ENCODE results near the gene BCL11B. TPM values are rescaled to one million over a fixed set of nuclear protein-coding genes. Genes with fewer than 3 reads are reported as not detected.

BCL11B gene
- total and polyA plus RNA-seq, 2 experiments from 2014 or later, result 0.04 to 2.8 TPM

- Histone ChIP-seq H3K4me1 (ENCODE audit: low read depth) (peaks cover 13% of the 10 kb centered on the region), H3K27ac (no peak overlapping the region), H3K4me3 (no peak overlapping the region), H3K36me3 (no peaks in the 10 kb centered on the region), H3K9me3 (ENCODE audit: low read depth) (no peaks in the 10 kb centered on the region), H3K27me3 (no peaks in the 10 kb centered on the region)
- DNase-seq (ENCODE audit: low read depth in 1 of 2, low spot score in 1 of 2), result no peak
- TF ChIP-seq CTCF (IDR thresholded peaks at IDR 0.05; ENCODE audit: low read depth, low read length), result no peak
Observed at GRCh38 chr14:99145307-99145706, 126.7 kb downstream of the BCL11B start.

GRCh38 chr14:99143793-99144192 is 128.2 kb downstream of the BCL11B start:
- Histone ChIP-seq H3K27ac (no peak overlapping the region), H3K4me3 (no peak overlapping the region), H3K36me3 (no peaks in the 10 kb centered on the region), H3K9me3 (ENCODE audit: low read depth) (no peaks in the 10 kb centered on the region), H3K27me3 (no peaks in the 10 kb centered on the region), H3K4me1 (ENCODE audit: low read depth) (peaks cover 13% of the 10 kb centered on the region)
- TF ChIP-seq CTCF (IDR thresholded peaks at IDR 0.05; ENCODE audit: low read depth, low read length), result no peak
- no peak for DNase-seq (ENCODE audit: low read depth in 1 of 2, low spot score in 1 of 2)

DNA sequence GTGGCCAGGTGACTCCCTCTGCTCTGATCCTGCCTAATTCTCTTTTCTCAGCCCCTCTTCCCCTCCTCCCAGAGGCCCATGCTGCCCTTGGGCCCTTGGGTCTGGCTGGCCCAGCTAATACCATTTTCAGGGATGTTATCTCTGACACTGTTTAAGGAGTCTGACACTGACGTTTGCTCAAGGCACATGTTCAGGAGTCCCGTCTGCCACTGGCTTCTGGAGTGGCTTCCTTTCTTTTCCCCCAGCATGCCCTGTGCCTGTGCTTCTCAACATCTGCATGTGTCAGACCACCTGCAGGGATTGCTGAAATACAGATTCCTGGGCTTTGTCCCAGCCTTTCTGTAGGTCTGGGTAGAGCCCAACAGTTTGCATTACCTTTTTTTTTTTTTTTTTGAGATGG is 128.9 kb downstream of the BCL11B start:
- H3K27ac ChIP-seq, result no peak overlapping the region
- H3K9me3 ChIP-seq (ENCODE audit: low read depth), result no peaks in the 10 kb centered on the region
- no peaks in the 10 kb centered on the region for H3K36me3 ChIP-seq
- no peak for TF ChIP-seq CTCF (IDR thresholded peaks at IDR 0.05; ENCODE audit: low read depth, low read length)
- H3K4me1 ChIP-seq (ENCODE audit: low read depth), result peaks cover 13% of the 10 kb centered on the region
- no peak for DNase-seq (ENCODE audit: low read depth in 1 of 2, low spot score in 1 of 2)
- no peaks in the 10 kb centered on the region for H3K27me3 ChIP-seq
- H3K4me3 ChIP-seq, result no peak overlapping the region

DNA sequence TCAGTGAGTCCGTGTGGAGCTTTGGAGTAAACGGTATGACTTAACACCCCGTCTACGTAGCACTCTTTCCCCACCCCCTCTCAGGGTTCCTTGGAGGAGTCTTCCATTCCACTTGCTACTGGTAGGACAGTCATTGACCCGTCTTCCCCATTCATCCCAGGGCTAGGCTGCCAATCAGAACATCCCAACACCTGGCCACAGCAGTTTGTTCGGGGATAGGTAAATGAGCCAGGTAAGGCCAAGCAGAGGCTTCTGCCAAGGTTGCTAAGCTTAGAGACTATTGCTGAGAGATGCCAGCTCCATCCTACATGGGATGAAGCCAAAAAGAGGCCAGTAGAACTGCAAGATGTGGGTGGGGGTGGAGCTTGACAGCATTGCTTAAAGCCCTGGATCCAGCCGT is 130.8 kb downstream of the BCL11B start:
- no peak overlapping the region for H3K27ac ChIP-seq
- DNase-seq (ENCODE audit: low read depth in 1 of 2, low spot score in 1 of 2), result no peak
- peaks cover 13% of the 10 kb centered on the region for H3K4me1 ChIP-seq (ENCODE audit: low read depth)
- H3K9me3 ChIP-seq (ENCODE audit: low read depth), result no peaks in the 10 kb centered on the region
- no peak overlapping the region for H3K4me3 ChIP-seq
- H3K27me3 ChIP-seq, result no peaks in the 10 kb centered on the region
- TF ChIP-seq CTCF (IDR thresholded peaks at IDR 0.05; ENCODE audit: low read depth, low read length), result no peak
- H3K36me3 ChIP-seq, result no peaks in the 10 kb centered on the region

DNA sequence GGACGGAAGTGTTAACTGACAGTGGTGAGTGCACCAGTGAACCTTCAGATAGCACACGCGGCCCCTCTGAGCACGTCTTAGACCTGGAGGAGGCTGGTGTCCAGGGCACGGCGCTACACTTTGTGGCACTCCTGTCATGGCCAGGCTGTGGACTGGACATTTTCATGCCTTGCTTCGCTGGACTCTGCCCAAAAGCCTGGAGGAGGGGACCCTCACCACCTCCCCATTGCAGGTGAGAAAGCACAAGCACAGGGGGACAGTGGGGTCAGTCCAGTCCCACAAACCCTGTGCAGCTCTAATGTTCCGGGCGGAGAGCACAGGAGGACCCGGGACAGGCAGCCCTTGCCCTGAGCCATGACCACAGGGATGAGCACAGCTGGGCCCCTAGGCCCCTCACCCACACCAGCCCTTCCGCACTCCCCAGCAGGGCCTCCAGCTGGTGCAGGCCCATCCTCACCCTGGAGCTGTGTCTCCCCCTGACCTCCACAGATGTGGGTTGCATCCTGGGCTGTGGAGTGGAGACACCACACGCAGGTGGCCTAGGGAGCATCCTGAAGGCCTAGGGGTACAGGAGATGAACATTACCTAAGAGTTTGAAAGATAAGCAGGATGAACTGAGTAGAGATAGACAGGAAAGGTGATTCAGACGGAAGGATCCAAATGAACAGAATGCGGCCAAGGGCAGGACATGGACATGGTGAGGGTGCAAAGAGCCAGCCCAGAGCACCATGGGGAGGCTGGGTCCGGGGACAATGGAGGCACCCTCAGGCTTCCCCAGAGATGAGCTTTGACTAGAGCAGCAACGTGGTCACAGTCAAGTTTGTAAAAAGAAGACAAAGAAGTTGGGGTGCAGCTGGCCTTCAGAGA is 132.8 kb downstream of the BCL11B start:
- no peak for DNase-seq (ENCODE audit: low read depth in 1 of 2, low spot score in 1 of 2)
- Histone ChIP-seq H3K4me1 (ENCODE audit: low read depth) (peaks cover 12% of the 10 kb centered on the region), H3K27me3 (no peaks in the 10 kb centered on the region), H3K9me3 (ENCODE audit: low read depth) (no peaks in the 10 kb centered on the region), H3K4me3 (no peak overlapping the region), H3K27ac (no peak overlapping the region), H3K36me3 (no peaks in the 10 kb centered on the region)
- no peak for TF ChIP-seq CTCF (IDR thresholded peaks at IDR 0.05; ENCODE audit: low read depth, low read length)
